Activated CD4-positive, alpha-beta T cell treated with anti-CD3 and anti-CD28 coated beads, Interleukin-2, Interleukin-6, amounts not matched to agents 100 ng/mL and 50 ng/mL, durations not matched to agents 16 hours and 8 hours (primary cell): Measurements from ENCODE around the gene STXBP1.

ENCODE experiments used
- DNase-seq: peaks from one replicate; pipeline ENCODE4 v3.0.0-alpha.2; 2020

Gene STXBP1

GRCh38 chr9:127626752-127627493, 14.8 kb downstream of the STXBP1 start:
- DNase-seq: no peak

GRCh38 chr9:127627494-127627855, 15.4 kb downstream of the STXBP1 start:
- DNase-seq: no peak

GRCh38 chr9:127628758-127629467, 16.8 kb downstream of the STXBP1 start:
- DNase-seq: no peak

GRCh38 chr9:127629468-127630081, 17.5 kb downstream of the STXBP1 start:
- no peak for DNase-seq

DNA sequence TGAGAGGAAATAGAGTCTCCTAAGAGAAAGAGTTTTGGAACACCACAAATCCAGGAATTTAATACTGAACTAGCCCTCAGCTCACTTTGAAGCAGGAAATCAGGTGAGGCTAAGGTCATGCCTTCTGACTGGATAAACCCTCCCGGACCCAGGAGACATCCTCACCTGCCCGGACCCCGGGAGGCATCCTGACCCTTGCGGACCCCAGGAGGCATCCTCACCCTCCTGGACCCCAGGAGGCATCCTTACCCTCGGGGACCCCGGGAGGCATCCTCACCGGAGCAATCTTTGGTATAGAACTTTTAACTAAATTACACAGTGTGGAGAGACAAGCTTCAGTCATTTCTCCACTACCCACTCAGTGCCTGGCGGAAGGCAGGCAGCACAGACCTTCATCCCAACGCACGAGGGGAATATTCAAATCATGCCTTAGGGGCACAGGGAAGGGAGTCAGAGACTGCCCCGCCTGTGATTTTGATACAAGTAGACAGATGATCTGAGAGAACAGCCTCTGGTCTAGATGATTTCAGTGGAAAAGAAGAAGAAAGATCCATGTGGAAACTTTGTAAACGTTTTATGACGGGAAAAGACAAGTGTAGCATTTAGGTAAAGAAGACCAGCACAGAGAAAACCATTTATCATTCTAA, 21.3 kb downstream of the STXBP1 start:
- no peak for DNase-seq

- no peak for DNase-seq
Observed at GRCh38 chr9:127634021-127634420, 21.9 kb downstream of the STXBP1 start.

DNA sequence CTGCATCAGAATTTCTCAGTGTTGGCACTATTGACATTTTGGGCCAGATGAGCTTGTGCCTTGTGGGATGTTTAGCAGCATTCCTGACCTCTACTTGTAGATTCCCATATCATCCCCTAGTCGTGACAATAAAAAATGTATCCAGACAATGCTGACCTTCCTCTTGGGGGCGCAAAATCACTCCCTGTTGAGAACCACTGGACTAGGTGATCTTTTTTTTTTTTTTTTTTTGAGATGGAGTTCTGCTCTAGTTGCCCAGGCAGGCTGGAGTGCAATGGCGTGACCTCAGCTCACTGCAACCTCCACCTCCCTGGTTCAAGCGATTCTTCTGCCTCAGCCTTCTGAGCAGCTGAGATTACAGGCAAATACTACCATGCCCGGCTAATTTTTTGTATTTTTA, 22.6 kb downstream of the STXBP1 start:
- no peak for DNase-seq

DNA sequence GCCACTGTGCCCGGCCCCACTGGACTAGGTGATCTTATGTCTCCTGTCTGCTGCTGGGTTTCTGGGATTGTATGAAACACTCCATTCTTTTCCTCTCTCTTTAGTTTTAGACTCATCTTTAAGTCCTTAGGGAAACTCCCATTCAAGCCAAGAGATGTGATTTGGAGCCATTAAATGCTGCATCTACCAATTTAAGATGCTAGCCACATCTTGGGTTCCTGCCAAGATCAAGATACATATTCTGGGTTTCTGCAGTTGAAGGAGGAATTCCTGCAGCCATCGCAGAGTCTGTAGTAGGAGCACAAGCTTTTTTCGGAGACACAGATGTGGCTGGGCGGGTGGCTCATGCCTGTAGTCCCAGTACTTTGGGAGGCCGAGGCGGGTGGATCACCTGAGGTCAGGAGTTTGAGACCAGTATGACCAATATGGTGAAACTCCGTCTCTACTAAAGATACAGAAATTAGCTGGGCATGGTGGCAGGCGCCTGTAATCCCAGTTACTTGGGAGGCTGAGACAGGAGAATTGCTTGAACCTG, 23.2 kb downstream of the STXBP1 start:
- no peak for DNase-seq

GRCh38 chr9:127637322-127637847, 25.3 kb downstream of the STXBP1 start:
- no peak for DNase-seq

- no peak for DNase-seq
Observed at GRCh38 chr9:127640908-127641545, 28.9 kb downstream of the STXBP1 start.

- DNase-seq: no peak
Observed at GRCh38 chr9:127642082-127642740, 30.1 kb downstream of the STXBP1 start.

GRCh38 chr9:127644146-127644827, 32.2 kb downstream of the STXBP1 start:
- DNase-seq: no peak

DNA sequence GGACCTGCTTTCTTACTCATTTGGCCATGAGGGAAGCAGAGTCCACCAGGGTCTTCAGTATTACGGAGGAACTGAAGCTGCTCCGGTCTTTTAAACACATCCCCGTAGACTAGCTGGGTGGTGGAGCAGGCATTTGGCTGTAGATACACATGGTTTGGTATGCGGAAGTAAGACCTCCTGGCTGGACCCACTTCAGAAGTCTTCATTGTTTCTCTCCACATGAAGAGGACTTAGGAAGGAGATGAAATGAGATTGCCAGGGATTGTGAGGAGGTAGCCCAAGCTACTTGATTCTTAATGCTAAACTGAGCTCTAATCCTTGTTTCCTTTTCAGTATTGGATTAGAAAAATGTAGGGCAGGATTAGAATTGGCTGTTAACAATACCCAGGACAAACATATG, 32.9 kb downstream of the STXBP1 start:
- DNase-seq: no peak

DNA sequence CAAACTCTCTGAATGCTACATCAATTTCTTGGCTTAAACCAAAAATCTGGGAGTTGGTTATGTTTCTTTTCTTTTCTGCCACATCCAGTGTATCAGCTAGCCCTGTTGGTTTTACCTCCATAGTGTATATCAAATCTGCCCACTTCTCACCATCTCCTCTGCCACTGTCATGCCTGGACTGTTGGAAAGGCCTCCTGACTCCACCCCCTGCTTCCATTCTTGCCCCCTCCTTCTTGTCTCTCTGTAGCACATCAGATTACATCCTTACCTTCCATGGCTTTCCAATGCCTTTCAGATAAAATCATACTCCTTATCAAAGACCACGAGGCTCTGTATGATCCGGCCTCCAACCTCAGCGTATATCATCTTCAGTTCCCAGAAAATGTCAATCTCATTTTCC, 35.4 kb downstream of the STXBP1 start:
- no peak for DNase-seq

- DNase-seq: no peak
Observed at GRCh38 chr9:127650518-127650917, 38.4 kb downstream of the STXBP1 start.

DNA sequence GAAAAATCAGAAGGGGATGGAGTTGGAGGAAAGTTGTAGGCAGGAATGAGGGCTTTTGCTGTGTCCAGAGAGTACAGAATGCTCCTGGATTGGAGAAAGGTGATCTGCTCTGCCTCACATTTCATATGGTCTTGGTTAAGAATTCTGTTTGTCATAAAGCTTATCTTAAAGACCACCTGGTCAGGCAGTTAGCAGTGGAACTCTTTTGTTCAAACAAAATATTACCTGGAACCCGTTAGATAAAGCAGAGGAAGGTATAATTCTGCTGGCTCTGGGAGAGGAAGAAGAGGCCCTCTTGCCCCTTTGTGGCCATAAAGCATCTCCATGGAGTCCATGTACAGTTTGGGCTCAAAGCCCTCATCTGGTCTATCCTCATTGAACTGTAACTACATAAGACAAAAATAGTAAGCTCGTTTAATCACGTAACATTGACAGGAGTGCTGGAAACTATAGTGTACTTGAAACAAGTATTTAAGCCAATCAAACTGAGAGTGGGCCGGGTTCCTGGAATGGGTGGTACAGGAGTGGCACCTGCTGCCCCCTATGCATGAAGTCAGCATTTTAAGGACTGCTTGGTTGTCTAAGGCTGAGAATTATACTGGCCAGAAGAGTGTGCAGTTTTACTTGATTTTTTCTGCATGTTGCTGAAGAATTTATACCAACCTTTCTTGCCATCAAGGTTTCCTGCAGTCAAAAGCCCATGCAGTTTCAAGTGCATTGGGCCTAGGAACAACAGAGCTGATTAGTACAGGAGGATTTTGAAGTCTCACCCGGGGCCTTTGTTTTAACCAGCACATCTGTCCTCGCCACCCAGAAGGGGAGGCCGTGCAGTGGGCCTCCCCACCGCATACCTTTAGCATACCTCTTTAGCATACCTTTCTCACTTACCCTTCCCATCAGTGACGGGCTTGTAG, 39.9 kb downstream of the STXBP1 start:
- DNase-seq: no peak

DNA sequence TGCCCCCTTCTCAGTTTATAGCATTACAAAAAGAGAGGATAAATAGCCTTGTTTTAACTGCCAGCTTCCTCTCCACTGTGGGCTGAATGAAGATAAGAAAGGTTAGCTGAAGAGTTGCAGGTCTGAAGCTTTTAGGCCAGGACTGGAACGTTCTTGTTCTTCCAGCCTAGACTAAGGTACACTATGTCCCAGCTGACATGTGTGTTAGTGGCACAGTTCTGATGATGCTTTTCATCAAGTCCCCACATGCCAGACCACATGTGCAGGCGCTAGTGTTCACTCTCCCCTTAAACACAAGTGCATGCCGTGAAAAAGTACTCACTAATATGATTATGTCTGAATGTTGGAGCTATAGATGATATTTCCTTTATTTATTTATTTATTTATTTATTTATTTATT, 40.7 kb downstream of the STXBP1 start:
- DNase-seq: no peak

- DNase-seq: no peak
Observed at GRCh38 chr9:127654619-127655018, 42.5 kb downstream of the STXBP1 start.

GRCh38 chr9:127658428-127658827, 46.4 kb downstream of the STXBP1 start:
- no peak for DNase-seq
